ENCODE data around the gene TNFRSF1B.

The TNFRSF1B gene

DNA sequence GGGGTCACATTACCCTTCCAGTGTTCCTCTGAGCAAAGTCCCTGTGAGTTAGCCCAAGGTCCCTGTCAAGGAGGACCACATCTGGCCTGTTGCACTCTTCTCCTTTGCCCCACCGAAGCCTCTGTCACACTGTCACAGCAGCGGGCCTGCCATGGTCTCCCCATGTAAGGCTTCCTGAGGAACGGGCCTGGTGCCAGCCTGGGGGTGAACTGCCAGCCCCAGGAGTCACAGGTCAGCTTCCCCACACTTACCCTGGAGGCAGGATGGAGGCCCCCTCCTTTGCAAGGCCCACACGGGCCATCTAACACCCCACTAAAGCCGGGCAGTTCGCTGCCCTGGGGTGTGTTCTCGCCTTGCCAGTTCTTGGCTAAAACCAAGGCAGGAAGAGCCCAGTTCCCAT, 14.1 kb downstream of the TNFRSF1B start:
- no peak for TF ChIP-seq CTCF (IDR thresholded peaks at IDR 0.05)

- TF ChIP-seq CTCF (IDR thresholded peaks at IDR 0.05): no peak
Observed at GRCh38 chr1:12181568-12181967, 14.8 kb downstream of the TNFRSF1B start.

DNA sequence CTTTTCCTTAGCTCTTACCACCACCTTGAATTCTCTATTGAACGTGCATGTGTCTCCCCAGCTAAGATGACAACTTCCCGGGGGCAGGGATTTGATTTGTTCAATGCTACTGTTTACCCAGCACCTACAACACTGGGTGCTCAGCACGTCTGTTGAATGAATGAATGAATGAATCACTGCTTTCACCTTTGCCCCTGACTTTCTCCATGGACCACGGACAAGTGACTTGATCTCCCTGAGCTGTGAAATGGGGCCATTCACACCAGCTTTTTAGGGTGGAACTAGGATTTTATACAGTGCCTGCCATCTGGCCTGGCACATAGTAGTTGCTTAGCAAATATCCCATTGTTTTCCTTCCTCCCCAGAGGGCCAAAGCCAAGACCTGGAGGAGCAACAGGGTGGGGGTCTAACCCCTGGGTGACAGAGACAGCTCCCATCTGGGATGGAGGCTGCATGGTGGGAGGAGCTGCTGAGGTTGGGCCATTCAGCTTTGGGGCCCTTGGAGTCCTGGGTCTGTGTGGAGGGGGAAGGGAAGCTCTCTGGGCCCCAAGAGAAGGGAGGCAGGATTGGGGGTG, 15.7 kb downstream of the TNFRSF1B start:
- no peak for TF ChIP-seq CTCF (IDR thresholded peaks at IDR 0.05)

DNA sequence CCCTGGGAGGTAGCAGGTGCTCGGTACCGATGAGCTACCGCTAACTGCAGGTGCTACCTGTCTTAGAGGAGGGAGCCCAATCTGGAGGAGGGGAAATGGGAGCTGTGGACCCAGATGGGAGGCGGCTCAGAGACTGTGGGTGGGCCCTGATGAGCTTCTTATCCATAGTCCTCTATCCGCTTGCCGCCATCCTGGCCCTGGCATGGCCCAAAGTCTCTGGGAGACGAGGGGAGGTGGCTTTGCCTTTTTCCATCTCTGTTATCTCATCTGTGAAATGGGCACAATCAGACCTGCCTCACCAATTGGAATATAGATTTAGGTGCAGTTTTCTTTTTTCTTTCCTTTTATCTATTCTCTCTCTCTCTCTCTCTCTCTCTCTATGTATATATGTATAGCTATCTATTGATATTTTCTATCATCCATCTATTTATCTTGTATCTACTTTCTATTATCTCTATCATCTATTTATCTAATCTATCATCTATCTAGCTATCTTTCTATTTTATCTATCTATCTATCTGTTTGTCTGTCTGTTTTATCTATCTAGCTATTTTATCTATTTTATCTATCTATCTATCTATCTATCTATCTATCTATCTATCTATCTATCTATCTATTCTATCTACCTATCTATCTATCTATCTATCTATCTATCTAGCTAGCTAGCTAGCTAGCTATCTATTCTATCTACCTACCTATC, 16.5 kb downstream of the TNFRSF1B start:
- no peak for TF ChIP-seq CTCF (IDR thresholded peaks at IDR 0.05)

DNA sequence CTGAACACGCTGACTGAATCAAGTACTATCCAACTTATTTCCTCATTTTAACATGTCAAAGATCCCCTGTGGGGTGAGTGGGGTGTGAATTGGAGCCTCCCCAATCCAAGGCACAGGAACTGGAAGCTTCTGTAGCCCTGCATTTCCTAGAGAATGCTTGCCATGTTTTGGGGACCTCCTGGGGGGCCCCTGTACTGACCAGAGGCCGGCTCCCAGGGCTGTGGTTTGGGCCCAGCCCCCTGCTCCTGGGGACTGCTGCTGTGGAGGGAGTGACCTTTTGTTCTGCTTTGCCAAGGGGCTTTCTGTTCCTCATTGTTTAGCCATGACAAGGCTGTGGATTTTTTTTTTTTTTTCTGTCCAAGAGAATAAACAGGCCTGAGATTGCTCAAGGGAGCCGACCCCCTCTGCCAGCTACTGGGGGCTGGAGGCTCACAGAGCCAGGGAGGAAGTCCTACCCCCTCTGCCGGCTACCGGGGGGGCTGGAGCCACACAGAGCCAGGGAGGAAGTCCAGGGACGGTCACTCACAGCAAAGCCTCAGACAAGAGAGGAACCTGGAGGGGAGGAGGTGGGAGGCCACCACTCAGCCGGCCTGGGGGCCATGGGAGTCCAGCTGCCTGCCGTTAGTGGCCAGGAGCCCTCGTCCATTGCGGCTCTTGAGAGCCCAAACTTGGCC, 17.4 kb downstream of the TNFRSF1B start:
- TF ChIP-seq CTCF (IDR thresholded peaks at IDR 0.05): no peak

DNA sequence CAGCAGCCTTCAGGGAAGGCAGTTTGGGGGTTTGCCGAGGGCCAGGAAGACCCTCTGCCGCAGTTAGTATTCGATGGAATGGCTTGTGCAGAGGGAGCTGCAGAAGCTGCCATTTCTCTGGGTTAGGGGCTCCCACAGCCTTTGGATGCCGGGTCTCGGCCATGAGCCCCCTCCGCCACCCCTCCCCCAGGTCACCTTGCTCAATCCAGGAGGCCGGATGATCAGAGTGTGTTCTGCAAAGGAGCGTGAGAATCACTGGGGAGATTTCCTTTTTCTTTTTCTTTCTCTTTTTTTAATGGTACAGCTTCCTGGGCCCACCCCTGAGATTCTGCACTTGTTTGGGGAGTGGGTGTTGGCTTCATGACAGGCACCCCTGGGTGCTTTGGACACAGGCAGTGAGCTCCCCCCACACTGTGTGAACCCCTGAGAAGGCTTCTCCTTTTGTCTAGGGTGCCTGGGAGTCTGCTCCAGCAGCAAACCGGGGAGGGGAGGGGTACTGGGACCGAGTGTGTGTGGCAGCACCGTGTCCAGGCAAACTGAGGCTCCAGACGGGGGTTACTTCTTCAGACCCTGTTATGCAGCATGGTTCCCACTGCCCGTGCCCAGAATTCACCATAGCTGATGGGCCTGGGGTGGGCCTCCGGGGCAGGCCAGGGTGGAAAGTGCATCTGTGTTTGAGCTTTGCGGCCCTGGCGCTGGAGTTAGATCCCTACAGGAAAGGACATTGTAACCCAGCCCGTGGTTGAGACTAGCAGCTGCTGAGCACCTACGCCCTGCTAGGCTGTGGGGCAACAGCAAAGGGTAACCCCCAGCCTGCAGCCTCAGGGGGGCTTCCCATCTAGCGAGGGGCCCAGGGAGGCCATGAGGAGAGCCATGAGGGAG, 18.5 kb downstream of the TNFRSF1B start:
- no peak for TF ChIP-seq CTCF (IDR thresholded peaks at IDR 0.05)

DNA sequence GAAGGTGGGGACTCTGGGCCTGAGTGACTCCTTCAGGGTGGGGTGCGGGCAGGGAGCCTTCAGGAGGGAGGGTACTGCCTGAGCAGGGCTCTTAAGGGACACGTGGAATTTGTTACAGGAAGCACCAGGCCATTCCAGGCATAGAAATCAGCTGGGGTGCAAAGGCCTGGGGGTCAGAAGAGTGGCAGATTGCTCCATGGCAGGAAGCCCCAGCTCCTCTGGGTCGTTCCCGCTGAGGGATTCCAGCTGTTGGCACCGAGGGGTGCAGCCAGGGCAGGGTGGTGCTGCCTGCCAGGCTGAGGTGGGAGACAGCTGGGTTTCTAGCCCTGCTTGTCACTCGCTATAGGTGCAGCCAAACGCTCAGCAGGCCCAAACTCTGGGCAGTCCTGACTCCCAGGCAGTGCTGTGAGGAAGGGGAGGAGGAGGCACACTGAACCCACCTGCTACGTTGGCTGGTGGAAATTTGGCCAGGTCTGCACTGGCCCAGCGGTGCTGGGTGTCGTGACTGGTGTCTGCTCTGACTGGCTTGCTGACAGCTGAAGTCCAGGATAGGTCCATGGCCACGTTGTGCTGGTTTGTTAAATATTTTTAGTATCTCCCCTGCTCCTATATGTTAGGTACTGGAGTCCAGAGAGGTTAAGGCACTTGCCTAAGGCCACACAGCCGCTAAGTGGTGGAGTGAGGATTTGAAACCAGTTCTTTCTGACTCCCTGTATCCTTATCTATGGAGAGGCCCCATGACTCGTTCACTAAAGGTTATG, 19.3 kb downstream of the TNFRSF1B start:
- TF ChIP-seq CTCF (IDR thresholded peaks at IDR 0.05): no peak
